GM10266 (cell line): ENCODE measurements around the gene LEUTX.

ENCODE experiments used
- DNase-seq: peaks from one replicate; pipeline ENCODE4 v3.0.0; 2012; ENCODE audit errors: extremely low spot score
- TF ChIP-seq, protein P1 (sequence below): IDR thresholded peaks from 2 replicates; pipeline ENCODE4 v1.5.1; 2012; ENCODE audit warnings: mild to moderate bottlenecking, low read depth; ENCODE audit not compliant: control insufficient read depth, insufficient read depth; ENCODE audit errors: missing control alignments

The LEUTX gene

GRCh38 chr19:39768786-39769185 is 9.9 kb upstream of the LEUTX start:
- TF ChIP-seq, protein P1, sequence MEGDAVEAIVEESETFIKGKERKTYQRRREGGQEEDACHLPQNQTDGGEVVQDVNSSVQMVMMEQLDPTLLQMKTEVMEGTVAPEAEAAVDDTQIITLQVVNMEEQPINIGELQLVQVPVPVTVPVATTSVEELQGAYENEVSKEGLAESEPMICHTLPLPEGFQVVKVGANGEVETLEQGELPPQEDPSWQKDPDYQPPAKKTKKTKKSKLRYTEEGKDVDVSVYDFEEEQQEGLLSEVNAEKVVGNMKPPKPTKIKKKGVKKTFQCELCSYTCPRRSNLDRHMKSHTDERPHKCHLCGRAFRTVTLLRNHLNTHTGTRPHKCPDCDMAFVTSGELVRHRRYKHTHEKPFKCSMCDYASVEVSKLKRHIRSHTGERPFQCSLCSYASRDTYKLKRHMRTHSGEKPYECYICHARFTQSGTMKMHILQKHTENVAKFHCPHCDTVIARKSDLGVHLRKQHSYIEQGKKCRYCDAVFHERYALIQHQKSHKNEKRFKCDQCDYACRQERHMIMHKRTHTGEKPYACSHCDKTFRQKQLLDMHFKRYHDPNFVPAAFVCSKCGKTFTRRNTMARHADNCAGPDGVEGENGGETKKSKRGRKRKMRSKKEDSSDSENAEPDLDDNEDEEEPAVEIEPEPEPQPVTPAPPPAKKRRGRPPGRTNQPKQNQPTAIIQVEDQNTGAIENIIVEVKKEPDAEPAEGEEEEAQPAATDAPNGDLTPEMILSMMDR, result no peak
- no peak for DNase-seq

GRCh38 chr19:39780894-39781293 is 2.2 kb downstream of the LEUTX start:
- no peak for DNase-seq
- TF ChIP-seq, protein P1, result no peak

DNA sequence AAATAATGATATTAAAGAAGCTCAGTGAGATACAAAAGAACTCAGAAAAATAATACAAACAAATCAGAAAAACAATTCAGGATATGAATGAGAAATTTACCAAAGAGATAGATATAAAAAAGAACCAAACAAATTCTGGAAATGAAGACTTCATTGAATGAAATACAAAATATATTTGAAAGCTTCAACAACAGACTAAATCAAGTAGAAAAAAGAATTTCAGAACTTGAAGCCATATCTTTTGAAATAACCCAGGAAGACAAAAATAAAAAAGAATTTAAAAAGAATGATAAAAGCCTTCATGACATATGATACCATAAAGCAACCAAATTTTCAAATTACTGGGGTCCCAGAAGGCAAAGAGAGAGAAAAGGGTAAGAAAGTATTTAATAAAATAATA is 9.6 kb downstream of the LEUTX start:
- TF ChIP-seq, protein P1, result no peak
- DNase-seq, result no peak

- TF ChIP-seq, protein P1, result peak; percentile 88
- peak; percentile 80 for DNase-seq
Measured at GRCh38 chr19:39792999-39793546, 14.4 kb downstream of the LEUTX start.

DNA sequence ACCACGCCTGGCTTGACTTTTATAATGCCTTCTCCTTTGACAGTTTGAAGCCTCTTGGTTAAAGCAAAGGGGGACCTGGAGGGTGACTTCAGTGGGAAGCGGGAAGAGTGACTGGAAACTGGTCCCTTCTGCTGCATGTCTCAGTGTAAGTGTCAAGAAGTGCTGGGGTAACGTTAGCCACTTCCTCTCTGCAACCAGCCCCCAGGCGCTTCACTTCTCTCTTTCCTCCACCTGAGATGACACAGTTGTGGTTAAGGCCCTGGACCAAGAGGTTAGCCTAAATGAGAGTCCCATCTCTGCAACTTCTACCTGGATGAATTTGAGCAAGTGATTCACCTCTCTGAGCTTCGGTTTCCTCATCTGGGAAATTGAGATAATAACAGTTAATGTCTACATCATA is 16.3 kb downstream of the LEUTX start:
- DNase-seq, result peak; percentile 39
- TF ChIP-seq, protein P1, result no peak

GRCh38 chr19:39796000-39796498 is 17.4 kb downstream of the LEUTX start:
- TF ChIP-seq, protein P1, result no peak
- DNase-seq, result no peak

DNA sequence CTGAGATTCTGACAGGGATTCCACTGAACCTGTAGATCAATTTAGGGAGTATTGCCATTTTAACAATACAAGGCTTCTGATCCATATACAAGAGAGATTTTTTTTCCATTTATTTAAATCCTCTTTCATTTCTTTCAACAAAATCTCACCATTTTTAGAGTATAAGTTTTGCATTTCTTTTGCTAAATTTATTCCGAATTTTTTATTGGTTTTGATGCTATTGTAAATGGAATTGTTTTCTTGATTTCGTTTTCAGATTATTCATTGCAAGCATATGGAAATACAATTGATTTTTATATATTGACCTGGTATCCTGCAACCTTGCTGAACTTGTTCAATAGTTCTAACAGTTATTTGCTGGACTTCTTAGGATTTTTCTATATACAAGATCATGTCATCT is 18.4 kb downstream of the LEUTX start:
- DNase-seq, result no peak
- TF ChIP-seq, protein P1, result no peak
